Fibroblast of lung (primary cell): ENCODE measurements around the gene ZFTA. TPM values are rescaled to one million over a fixed set of nuclear protein-coding genes. Genes with fewer than 3 reads are reported as not detected.

Source experiments
- DNase-seq, 2 donors: peaks; one replicate each; pipeline versions ENCODE4 v3.0.0 to v3.0.0-alpha.2; 2010; ENCODE audit warnings: low read depth in 2 of 2
- H2AFZ ChIP-seq: 2 replicates; pipeline ENCODE4 v1.5.1; 2012; ENCODE audit warnings: low read length, control low read depth, inconsistent platforms
- H3K27ac ChIP-seq: 2 replicates; pipeline ENCODE4 v1.5.1; 2011; ENCODE audit warnings: low read length, control low read depth; ENCODE audit not compliant: insufficient read depth
- H3K27me3 ChIP-seq: 2 replicates; pipeline ENCODE4 v1.5.1; 2011; ENCODE audit warnings: mild to moderate bottlenecking, low read length; ENCODE audit not compliant: control insufficient read depth, insufficient read depth
- H3K36me3 ChIP-seq: 2 replicates; pipeline ENCODE4 v1.5.1; 2011; ENCODE audit warnings: low read length; ENCODE audit not compliant: control insufficient read depth, insufficient read depth
- H3K4me1 ChIP-seq: 2 replicates; pipeline ENCODE4 v1.5.1; 2011; ENCODE audit warnings: low read length; ENCODE audit not compliant: control insufficient read depth, insufficient read depth; ENCODE audit errors: extremely low read depth
- H3K4me2 ChIP-seq: 2 replicates; pipeline ENCODE4 v1.5.1; 2011; ENCODE audit warnings: low read length, control low read depth; ENCODE audit not compliant: insufficient read depth; ENCODE audit errors: extremely low read depth
- H3K4me3 ChIP-seq, 4 experiments: fragments of 200-600 bp in 1 of 4; sonication (generic) in 1 of 4; replicated peaks in 1 of 4; 2 replicates each; pipeline ENCODE4 v1.5.1; 2011 to 2016; ENCODE audit warnings: low read length in 4 of 4, low read depth in 3 of 4, mild to moderate bottlenecking in 3 of 4, control low read depth in 2 of 4, inconsistent platforms in 1 of 4, mixed read lengths in 1 of 4; ENCODE audit not compliant: insufficient read depth in 1 of 4; ENCODE audit errors: control extremely low read depth in 1 of 4
- H3K79me2 ChIP-seq: 2 replicates; pipeline ENCODE4 v1.5.1; 2012; ENCODE audit warnings: mild to moderate bottlenecking, low read length, inconsistent platforms; ENCODE audit not compliant: control insufficient read depth, insufficient read depth
- H3K9ac ChIP-seq: 2 replicates; pipeline ENCODE4 v1.5.1; 2011; ENCODE audit warnings: mild to moderate bottlenecking, low read length, control low read depth; ENCODE audit not compliant: insufficient read depth
- H3K9me3 ChIP-seq: 2 replicates; pipeline ENCODE4 v1.5.1; 2012; ENCODE audit warnings: low read depth, low read length; ENCODE audit not compliant: control insufficient read depth, insufficient read depth
- H4K20me1 ChIP-seq: 2 replicates; pipeline ENCODE4 v1.5.1; 2011; ENCODE audit warnings: low read length; ENCODE audit not compliant: control insufficient read depth, insufficient read depth; ENCODE audit errors: extremely low read depth
- CTCF ChIP-seq, 2 donors: IDR thresholded peaks in 1 of 2; conservative IDR thresholded peaks in 1 of 2; 1 replicate in 1 of 2; 2 replicates in 1 of 2; pipeline ENCODE4 v1.5.1; 2011 to 2012; ENCODE audit warnings: low read length in 2 of 2, control low read depth in 1 of 2, inconsistent platforms in 1 of 2, low read depth in 1 of 2, mild to moderate bottlenecking in 1 of 2
- EZH2 ChIP-seq: IDR thresholded peaks from 2 replicates; pipeline ENCODE4 v1.5.1; 2012; ENCODE audit warnings: low read length, control low read depth, mild to moderate bottlenecking; ENCODE audit errors: missing control alignments
- polyA plus RNA-seq, 2 donors: library from polyadenylated mRNA; depleted of rRNA in 1 of 2; stranded (reverse) in 1 of 2; unstranded in 1 of 2; fragments of >200 nt; gene quantifications; 2 replicates each; pipeline ENCODE4 v1.2.1, GENCODE V29; 2011 to 2012; ENCODE audit warnings: missing spikeins in 1 of 2
- total RNA-seq: library from RNA; depleted of rRNA; stranded (reverse); fragments of >200 nt; gene quantifications from 2 replicates; pipeline ENCODE4 v1.2.1, GENCODE V29; 2014

Gene ZFTA
- total and polyA plus RNA-seq, 2 donors (not counting 1 experiment from before 2014, with no cell fraction given) = 5.4 to 12.9 TPM

- Histone ChIP-seq H3K9ac (no peak overlapping the region), H3K27me3 (no peaks in the 10 kb centered on the region), H2AFZ (no peak overlapping the region), H3K9me3 (no peaks in the 10 kb centered on the region), H3K36me3 (no peaks in the 10 kb centered on the region), H4K20me1 (no peaks in the 10 kb centered on the region), H3K4me3 (no peak overlapping the region), H3K27ac (no peak overlapping the region), H3K4me2 (no peak overlapping the region), H3K4me1 (no peaks in the 10 kb centered on the region), H3K79me2 (peaks cover 4% of the 10 kb centered on the region)
- no peak for TF ChIP-seq EZH2
- peak in 1 of 2 donors; percentile 28 for TF ChIP-seq CTCF (conservative IDR thresholded peaks at IDR 0.05 in 1 of 2, IDR thresholded peaks at IDR 0.05 in 1 of 2; ENCODE audit: low read depth in 1 of 2, low read length in 2 of 2)
- peak in 1 of 2 donors; percentile 15 for DNase-seq
Observed at GRCh38 chr11:63745304-63746170, 23.0 kb downstream of the ZFTA start.

- no peak overlapping the region for H3K4me2 ChIP-seq
- no peaks in the 10 kb centered on the region for H3K4me1 ChIP-seq
- DNase-seq = peak; percentile 65 to 89
- no peak overlapping the region for H3K4me3 ChIP-seq
- no peak overlapping the region for H3K9ac ChIP-seq
- H2AFZ ChIP-seq = no peak overlapping the region
- H3K27ac ChIP-seq = no peak overlapping the region
- no peaks in the 10 kb centered on the region for H3K36me3 ChIP-seq
- H3K79me2 ChIP-seq = peaks cover 7% of the 10 kb centered on the region
- H3K9me3 ChIP-seq = no peaks in the 10 kb centered on the region
- no peaks in the 10 kb centered on the region for H4K20me1 ChIP-seq
- TF ChIP-seq EZH2 (no peak), CTCF (conservative IDR thresholded peaks at IDR 0.05 in 1 of 2, IDR thresholded peaks at IDR 0.05 in 1 of 2; ENCODE audit: low read depth in 1 of 2, low read length in 2 of 2) (peak; percentile 96 to 97)
- no peaks in the 10 kb centered on the region for H3K27me3 ChIP-seq
Observed at GRCh38 chr11:63738720-63739360, 29.7 kb downstream of the ZFTA start.

GRCh38 chr11:63737718-63738117 is 30.9 kb downstream of the ZFTA start:
- Histone ChIP-seq H3K9ac (no peak overlapping the region), H3K36me3 (no peaks in the 10 kb centered on the region), H3K4me1 (no peaks in the 10 kb centered on the region), H4K20me1 (no peaks in the 10 kb centered on the region), H3K27me3 (no peaks in the 10 kb centered on the region), H3K27ac (no peak overlapping the region), H2AFZ (no peak overlapping the region), H3K79me2 (peaks cover 7% of the 10 kb centered on the region), H3K9me3 (no peaks in the 10 kb centered on the region), H3K4me2 (no peak overlapping the region), H3K4me3 (no peak overlapping the region)
- TF ChIP-seq CTCF (conservative IDR thresholded peaks at IDR 0.05 in 1 of 2, IDR thresholded peaks at IDR 0.05 in 1 of 2; ENCODE audit: low read depth in 1 of 2, low read length in 2 of 2) (no peak), EZH2 (no peak)
- no peak for DNase-seq
